Kidney epithelial cell (primary cell): ENCODE data around the gene MRPL52. TPM values are rescaled to one million over a fixed set of nuclear protein-coding genes. Genes with fewer than 3 reads are reported as not detected.

Experiments
- DNase-seq: peaks from one replicate; pipeline ENCODE4 v3.0.0-alpha.2; 2010; ENCODE audit warnings: low read depth
- H3K27me3 ChIP-seq: 2 replicates; pipeline ENCODE4 v1.6.0; 2011; ENCODE audit warnings: low read length; ENCODE audit not compliant: control insufficient read depth, insufficient read depth
- H3K36me3 ChIP-seq: 2 replicates; pipeline ENCODE4 v1.5.1; 2011; ENCODE audit warnings: low read length; ENCODE audit not compliant: control insufficient read depth, insufficient read depth
- H3K4me3 ChIP-seq: 2 replicates; pipeline ENCODE4 v1.5.1; 2011; ENCODE audit warnings: low read depth, mild to moderate bottlenecking, control low read depth, low read length
- CTCF ChIP-seq: IDR thresholded peaks from 2 replicates; pipeline ENCODE4 v1.5.1; 2011; ENCODE audit warnings: mild to moderate bottlenecking, moderate library complexity, low read length, control low read depth, inconsistent platforms; ENCODE audit not compliant: insufficient read depth, poor library complexity, severe bottlenecking
- total RNA-seq: library from RNA; depleted of rRNA; stranded (reverse); fragments of >200 nt; gene quantifications from 2 replicates; pipeline ENCODE4 v1.2.3, GENCODE V29; 2015

MRPL52 gene
- total RNA-seq, 1 donor from 2014 or later: 362 TPM

DNA sequence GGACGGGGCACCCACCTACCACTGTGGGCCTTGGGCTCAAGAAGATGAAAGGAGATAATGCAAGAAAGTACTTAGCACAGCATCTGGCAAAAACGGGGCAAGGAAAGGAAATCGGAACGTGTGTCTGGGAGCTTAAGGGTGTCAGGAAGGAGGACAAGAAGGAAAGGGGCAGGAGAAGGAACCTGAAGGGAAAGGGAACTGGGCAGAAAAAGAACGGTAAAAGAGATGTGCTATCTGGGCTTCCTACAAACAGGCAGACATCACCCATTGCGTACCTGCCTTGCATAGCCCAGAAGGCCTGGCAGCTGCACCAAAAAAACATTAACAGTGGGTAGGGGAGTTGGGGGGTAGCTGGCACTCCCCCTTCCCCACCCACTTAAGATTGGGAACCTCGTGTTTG lies 52.4 kb downstream of the MRPL52 start:
- Histone ChIP-seq H3K27me3 (no peaks in the 10 kb centered on the region), H3K36me3 (peaks cover 1% of the 10 kb centered on the region), H3K4me3 (no peak overlapping the region)
- no peak for TF ChIP-seq CTCF
- no peak for DNase-seq

DNA sequence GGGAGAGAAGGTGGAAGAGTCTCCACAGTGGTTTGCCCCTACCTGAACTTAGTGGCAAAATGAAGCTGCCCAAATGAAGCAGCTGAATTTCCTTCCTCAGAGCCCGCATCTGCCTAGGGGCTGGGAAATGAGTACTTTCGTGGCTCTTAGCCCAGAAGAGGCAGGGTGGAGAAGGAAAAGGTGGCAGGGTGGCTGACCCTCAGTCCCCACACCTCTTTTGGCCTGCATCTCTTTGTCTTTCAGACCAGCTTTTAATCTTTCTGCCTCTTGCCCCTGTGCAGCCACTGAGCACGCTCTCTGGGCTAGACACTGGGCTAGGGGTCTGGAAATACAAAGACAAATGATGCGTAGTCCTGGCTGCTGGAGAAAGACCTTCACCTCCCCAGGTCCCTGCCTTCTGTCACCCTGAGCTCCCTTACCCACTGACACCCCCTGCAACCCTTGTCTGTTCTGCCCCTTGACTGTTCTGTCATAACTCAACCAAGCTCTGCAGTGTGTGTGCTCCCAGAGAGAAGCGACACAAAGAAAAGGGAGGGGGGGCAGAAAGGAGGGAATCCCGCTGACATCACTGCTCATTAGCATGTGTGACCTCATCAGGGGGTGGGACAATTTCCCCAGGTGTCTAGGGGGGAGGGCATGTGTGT lies 53.0 kb downstream of the MRPL52 start:
- no peak for TF ChIP-seq CTCF
- no peaks in the 10 kb centered on the region for H3K27me3 ChIP-seq
- H3K4me3 ChIP-seq: no peak overlapping the region
- peaks cover 1% of the 10 kb centered on the region for H3K36me3 ChIP-seq
- DNase-seq: no peak

- DNase-seq: no peak
- no peak within 1 kb of the TSS for H3K4me3 ChIP-seq
- no peaks in the 10 kb centered on the region for H3K27me3 ChIP-seq
- TF ChIP-seq CTCF: no peak
- peaks cover 1% of the 10 kb centered on the region for H3K36me3 ChIP-seq
Observed at GRCh38 chr14:22883173-22883976, 53.7 kb downstream of the MRPL52 start, which contains the start of gene REM2. REM2 (plus strand) TSS chr14:22883222; CDS start chr14:22883288, 66 bp downstream.

GRCh38 chr14:22884076-22884737 lies 54.5 kb downstream of the MRPL52 start:
- DNase-seq: no peak
- Histone ChIP-seq H3K36me3 (no peaks in the 10 kb centered on the region), H3K4me3 (no peak overlapping the region), H3K27me3 (no peaks in the 10 kb centered on the region)
- TF ChIP-seq CTCF: no peak

Other genes starting within 250 kb of the MRPL52 start
- gene DAD1, start 240.7 kb upstream of the MRPL52 start, total RNA-seq: 328 and 351 TPM in 2 replicates
- gene ABHD4, start 231.6 kb upstream of the MRPL52 start, total RNA-seq: 23.2 and 23.6 TPM in 2 replicates
- gene OR6J1, start 185.5 kb upstream of the MRPL52 start, total RNA-seq: not detected in 2 replicates
- gene OXA1L, start 63.2 kb upstream of the MRPL52 start, total RNA-seq: 84.5 and 143 TPM in 2 replicates
- 6.8 and 10.0 TPM in 2 replicates for gene SLC7A7, start 14.5 kb upstream of the MRPL52 start, total RNA-seq
- gene MMP14, start 6.7 kb downstream of the MRPL52 start, total RNA-seq: 650 and 669 TPM in 2 replicates
- 124 and 150 TPM in 2 replicates for gene LRP10, start 41.9 kb downstream of the MRPL52 start, total RNA-seq
- 0.48 and 1.2 TPM in 2 replicates for gene REM2, start 53.3 kb downstream of the MRPL52 start, total RNA-seq
- gene RBM23, start 89.3 kb downstream of the MRPL52 start, total RNA-seq: 96.1 and 146 TPM in 2 replicates
- gene PRMT5, start 99.5 kb downstream of the MRPL52 start, total RNA-seq: 94.0 and 107 TPM in 2 replicates
- gene HAUS4, start 127.2 kb downstream of the MRPL52 start, total RNA-seq: 31.7 and 36.5 TPM in 2 replicates
- gene AJUBA, start 152.7 kb downstream of the MRPL52 start, total RNA-seq: 87.2 and 90.8 TPM in 2 replicates
- 8.4 and 9.7 TPM in 2 replicates for gene C14orf93, start 180.3 kb downstream of the MRPL52 start, total RNA-seq
- gene PSMB5, start 205.0 kb downstream of the MRPL52 start, total RNA-seq: 199 and 244 TPM in 2 replicates
- gene PSMB11, start 212.3 kb downstream of the MRPL52 start, total RNA-seq: not detected in 2 replicates
- 5.9 and 7.0 TPM in 2 replicates for gene CDH24, start 227.6 kb downstream of the MRPL52 start, total RNA-seq